ENCODE data around the gene THOC7. TPM values are rescaled to one million over a fixed set of nuclear protein-coding genes. Genes with fewer than 3 reads are reported as not detected.

The THOC7 gene
- total and polyA plus RNA-seq, 4 experiments from 2014 or later, result 40.2 to 142 (median 62.8) TPM

- Histone ChIP-seq H3K9me3 (ENCODE audit: control insufficient read depth in 1 of 2, low read length in 2 of 2) (no peaks in the 10 kb centered on the region), H3K27me3 (ENCODE audit: insufficient read depth, low read length) (no peaks in the 10 kb centered on the region), H3K27ac (ENCODE audit: low read depth, low read length) (no peak overlapping the region), H3K4me3 (ENCODE audit: low read length in 2 of 2) (no peak overlapping the region), H3K4me1 (ENCODE audit: insufficient read depth, low read length) (peaks cover 46% of the 10 kb centered on the region), H3K36me3 (ENCODE audit: insufficient read depth, low read length) (no peaks in the 10 kb centered on the region)
- peaks cover 54 to 87% (median 64%) of the 10 kb centered on the region in 4 donors for H3K4me1 Mint-ChIP-seq
- POLR2A ChIA-PET (ENCODE audit: partially characterized antibody), result no interaction called here
- H3K9me3 Mint-ChIP-seq, result no peaks in the 10 kb centered on the region
- CTCF ChIA-PET (ENCODE audit: partially characterized antibody), result interaction anchor here (1.7 kb wide), 1 partner anchor 20 kb away, joined by 4 read pairs; no protein-coding TSS in a partner anchor
- intact Hi-C loops (cut with micrococcal nuclease), result no loop called here
- no peaks in the 10 kb centered on the region for H3K36me3 Mint-ChIP-seq
- H3K4me3 Mint-ChIP-seq, result no peak overlapping the region
- H3K27ac Mint-ChIP-seq, result peak overlapping the region; percentile 2 to 54 (median 8)
- no peak for DNase-seq
- no peaks in the 10 kb centered on the region for H3K27me3 Mint-ChIP-seq
These were observed 14.9 kb upstream of the THOC7 start for GRCh38 chr3:63878394-63879060.

GRCh38 chr3:63877737-63878393 lies 14.3 kb upstream of the THOC7 start:
- Mint-ChIP-seq H3K36me3 (no peaks in the 10 kb centered on the region), H3K27ac (peak overlapping the region in 4 of 7 donors; percentile 5 to 71 (median 38)), H3K4me1 (peaks cover 52 to 89% (median 62%) of the 10 kb centered on the region in 4 donors), H3K9me3 (no peaks in the 10 kb centered on the region), H3K27me3 (no peaks in the 10 kb centered on the region), H3K4me3 (peak overlapping the region in 4 of 8 donors; percentile 7 to 50 (median 18))
- no peaks in the 10 kb centered on the region for H3K9me3 ChIP-seq (ENCODE audit: control insufficient read depth in 1 of 2, low read length in 2 of 2)
- intact Hi-C loops (cut with micrococcal nuclease), result no loop called here
- H3K36me3 ChIP-seq (ENCODE audit: insufficient read depth, low read length), result no peaks in the 10 kb centered on the region
- no peak overlapping the region for H3K27ac ChIP-seq (ENCODE audit: low read depth, low read length)
- H3K27me3 ChIP-seq (ENCODE audit: insufficient read depth, low read length), result no peaks in the 10 kb centered on the region
- H3K4me1 ChIP-seq (ENCODE audit: insufficient read depth, low read length), result peaks cover 46% of the 10 kb centered on the region
- no peak overlapping the region for H3K4me3 ChIP-seq (ENCODE audit: low read length in 2 of 2)
- POLR2A ChIA-PET (ENCODE audit: partially characterized antibody), result no interaction called here
- CTCF ChIA-PET (ENCODE audit: partially characterized antibody), result interaction anchor here (1.7 kb wide), 1 partner anchor 20 kb away, joined by 4 read pairs; no protein-coding TSS in a partner anchor
- DNase-seq, result no peak

- no peaks in the 10 kb centered on the region for H3K27me3 ChIP-seq (ENCODE audit: insufficient read depth, low read length)
- H3K4me3 ChIP-seq (ENCODE audit: low read length in 2 of 2), result no peak overlapping the region
- no peak overlapping the region for H3K4me3 Mint-ChIP-seq
- intact Hi-C loops (cut with micrococcal nuclease), result no loop called here
- peak overlapping the region in 1 of 7 donors; percentile 18 for H3K27ac Mint-ChIP-seq
- DNase-seq, result no peak
- H3K27me3 Mint-ChIP-seq, result no peaks in the 10 kb centered on the region
- peaks cover 0 to 3% of the 10 kb centered on the region in 2 donors for H3K36me3 Mint-ChIP-seq
- ChIA-PET CTCF (ENCODE audit: partially characterized antibody) (no interaction called here), POLR2A (ENCODE audit: partially characterized antibody) (interaction anchor here (0.9 to 1.1 kb wide), 2 partner anchors 11 to 13 kb away, joined by 3 read pairs; partner anchors contain the start of genes ATXN7 and THOC7)
- H3K9me3 Mint-ChIP-seq, result no peaks in the 10 kb centered on the region
- no peaks in the 10 kb centered on the region for H3K36me3 ChIP-seq (ENCODE audit: insufficient read depth, low read length)
- H3K9me3 ChIP-seq (ENCODE audit: control insufficient read depth in 1 of 2, low read length in 2 of 2), result no peaks in the 10 kb centered on the region
- H3K4me1 Mint-ChIP-seq, result peaks cover 56 to 84% (median 67%) of the 10 kb centered on the region in 4 donors
- H3K4me1 ChIP-seq (ENCODE audit: insufficient read depth, low read length), result peaks cover 53% of the 10 kb centered on the region
- H3K27ac ChIP-seq (ENCODE audit: low read depth, low read length), result no peak overlapping the region
These were observed 12.7 kb upstream of the THOC7 start for GRCh38 chr3:63876260-63876659.

GRCh38 chr3:63875510-63875909 lies 11.9 kb upstream of the THOC7 start:
- no peak overlapping the region for H3K27ac ChIP-seq (ENCODE audit: low read depth, low read length)
- H3K36me3 Mint-ChIP-seq, result peaks cover 0 to 3% of the 10 kb centered on the region in 2 donors
- CTCF ChIA-PET (ENCODE audit: partially characterized antibody), result no interaction called here
- no peak overlapping the region for H3K4me3 Mint-ChIP-seq
- H3K4me1 Mint-ChIP-seq, result peaks cover 56 to 83% (median 65%) of the 10 kb centered on the region in 4 donors
- intact Hi-C loops (cut with micrococcal nuclease), result no loop called here
- no peak for DNase-seq
- no peaks in the 10 kb centered on the region for H3K36me3 ChIP-seq (ENCODE audit: insufficient read depth, low read length)
- POLR2A ChIA-PET (ENCODE audit: partially characterized antibody), result interaction anchor here (1.5 kb wide), 1 partner anchor 12 kb away, joined by 6 read pairs; the partner anchor contains the start of genes ATXN7 and THOC7
- peaks cover 55% of the 10 kb centered on the region for H3K4me1 ChIP-seq (ENCODE audit: insufficient read depth, low read length)
- H3K9me3 Mint-ChIP-seq, result no peaks in the 10 kb centered on the region
- H3K27ac Mint-ChIP-seq, result peak overlapping the region in 4 of 7 donors; percentile 5 to 63 (median 12)
- H3K27me3 ChIP-seq (ENCODE audit: insufficient read depth, low read length), result no peaks in the 10 kb centered on the region
- H3K27me3 Mint-ChIP-seq, result no peaks in the 10 kb centered on the region
- H3K4me3 ChIP-seq (ENCODE audit: low read length in 2 of 2), result no peak overlapping the region
- no peaks in the 10 kb centered on the region for H3K9me3 ChIP-seq (ENCODE audit: control insufficient read depth in 1 of 2, low read length in 2 of 2)

- Mint-ChIP-seq H3K9me3 (no peaks in the 10 kb centered on the region), H3K4me1 (peaks cover 53 to 83% (median 67%) of the 10 kb centered on the region in 4 donors), H3K27ac (no peak overlapping the region), H3K36me3 (peaks cover 0 to 3% of the 10 kb centered on the region in 2 donors), H3K4me3 (no peak overlapping the region), H3K27me3 (no peaks in the 10 kb centered on the region)
- no peaks in the 10 kb centered on the region for H3K27me3 ChIP-seq (ENCODE audit: insufficient read depth, low read length)
- H3K9me3 ChIP-seq (ENCODE audit: control insufficient read depth in 1 of 2, low read length in 2 of 2), result no peaks in the 10 kb centered on the region
- DNase-seq, result no peak
- no peaks in the 10 kb centered on the region for H3K36me3 ChIP-seq (ENCODE audit: insufficient read depth, low read length)
- H3K4me1 ChIP-seq (ENCODE audit: insufficient read depth, low read length), result peaks cover 63% of the 10 kb centered on the region
- H3K4me3 ChIP-seq (ENCODE audit: low read length in 2 of 2), result no peak overlapping the region
- POLR2A ChIA-PET (ENCODE audit: partially characterized antibody), result interaction anchor here (1.5 kb wide), 1 partner anchor 11 kb away, joined by 6 read pairs; the partner anchor contains the start of genes ATXN7 and THOC7
- intact Hi-C loops (cut with micrococcal nuclease), result no loop called here
- H3K27ac ChIP-seq (ENCODE audit: low read depth, low read length), result no peak overlapping the region
- CTCF ChIA-PET (ENCODE audit: partially characterized antibody), result interaction anchor here (0.8 kb wide), 1 partner anchor 8 kb away, joined by 3 read pairs; no protein-coding TSS in a partner anchor
These were observed 11.2 kb upstream of the THOC7 start for GRCh38 chr3:63874769-63875168.

GRCh38 chr3:63872135-63872924 lies 8.7 kb upstream of the THOC7 start:
- Histone ChIP-seq H3K4me3 (ENCODE audit: low read length in 2 of 2) (no peak overlapping the region), H3K27me3 (ENCODE audit: insufficient read depth, low read length) (no peaks in the 10 kb centered on the region), H3K9me3 (ENCODE audit: control insufficient read depth in 1 of 2, low read length in 2 of 2) (no peaks in the 10 kb centered on the region), H3K4me1 (ENCODE audit: insufficient read depth, low read length) (peaks cover 62% of the 10 kb centered on the region), H3K27ac (ENCODE audit: low read depth, low read length) (no peak overlapping the region), H3K36me3 (ENCODE audit: insufficient read depth, low read length) (no peaks in the 10 kb centered on the region)
- peaks cover 43 to 82% (median 62%) of the 10 kb centered on the region in 4 donors for H3K4me1 Mint-ChIP-seq
- H3K36me3 Mint-ChIP-seq, result peaks cover 0 to 6% of the 10 kb centered on the region in 2 donors
- H3K27ac Mint-ChIP-seq, result peak overlapping the region in 1 of 7 donors; percentile 75
- DNase-seq, result no peak
- intact Hi-C loops (cut with micrococcal nuclease), result no loop called here
- H3K27me3 Mint-ChIP-seq, result no peaks in the 10 kb centered on the region
- H3K4me3 Mint-ChIP-seq, result no peak overlapping the region
- CTCF ChIA-PET (ENCODE audit: partially characterized antibody), result interaction anchor here (1.1 kb wide), 2 partner anchors 26 to 122 kb away, joined by 3 read pairs; no protein-coding TSS in a partner anchor
- H3K9me3 Mint-ChIP-seq, result no peaks in the 10 kb centered on the region
- POLR2A ChIA-PET (ENCODE audit: partially characterized antibody), result no interaction called here
